MCF 10A (cell line): ENCODE data around the gene TLN1. TPM values are rescaled to one million over a fixed set of nuclear protein-coding genes. Genes with fewer than 3 reads are reported as not detected.
A peak's percentile ranks its signal among the peaks of the same experiment; 100 is the strongest.

Experiments
- BruUV-seq: library from RNA; stranded (reverse); fragments of 400-500 nt; replicated peaks from 2 replicates; lab custom pipeline; 2021; lab: Mats Ljungman, UMichigan
- CTCF ChIA-PET: fragments of 300-600 bp; sonication (Branson Sonifier 250); formaldehyde crosslinking; extraction: SDS; loops from one replicate; lab custom pipeline; 2021; ENCODE audit warnings: antibody characterized with exemption, inconsistent platforms; lab: Yijun Ruan, JAX
- POLR2A ChIA-PET: fragments of 300-600, 350-650 bp; sonication (Branson Sonifier 250); formaldehyde crosslinking; extraction: SDS; loops from one replicate; lab custom pipeline; 2020; ENCODE audit warnings: antibody characterized with exemption, inconsistent platforms; lab: Yijun Ruan, JAX
- DNase-seq: peaks from one replicate; pipeline ENCODE4 v3.0.0-alpha.2; 2018; ENCODE audit not compliant: unreplicated experiment
- H3K27ac Mint-ChIP-seq: one replicate; pipeline ENCODE4 v1.8.0; 2022; ENCODE audit warnings: mild to moderate bottlenecking, low read depth, mixed read lengths; ENCODE audit not compliant: unreplicated experiment
- H3K27me3 Mint-ChIP-seq: one replicate; pipeline ENCODE4 v1.8.0; 2022; ENCODE audit warnings: mixed read lengths; ENCODE audit not compliant: insufficient read depth, unreplicated experiment
- H3K36me3 Mint-ChIP-seq: one replicate; pipeline ENCODE4 v1.8.0; 2022; ENCODE audit warnings: mild to moderate bottlenecking, moderate library complexity, mixed read lengths; ENCODE audit not compliant: insufficient read depth, unreplicated experiment
- H3K4me1 Mint-ChIP-seq: one replicate; pipeline ENCODE4 v1.8.0; 2022; ENCODE audit warnings: mixed read lengths; ENCODE audit not compliant: insufficient read depth, unreplicated experiment
- H3K4me3 Mint-ChIP-seq: one replicate; pipeline ENCODE4 v1.8.0; 2022; ENCODE audit warnings: mild to moderate bottlenecking, moderate library complexity, mixed read lengths; ENCODE audit not compliant: unreplicated experiment
- H3K9me3 Mint-ChIP-seq: one replicate; pipeline ENCODE4 v1.8.0; 2022; ENCODE audit warnings: mixed read lengths; ENCODE audit not compliant: unreplicated experiment
- CTCF ChIP-seq: fragments of 200-600 bp; IDR thresholded peaks from one replicate; pipeline ENCODE4 v1.8.0; 2022; ENCODE audit warnings: antibody characterized with exemption, mild to moderate bottlenecking; ENCODE audit not compliant: unreplicated experiment
- intact Hi-C: fragments of 100-400 bp; cut with micrococcal nuclease; formaldehyde crosslinking; loops from 2 replicates; pipeline ENCODE4 v1.14.1; 2022
- total RNA-seq: library from RNA; stranded (reverse); gene quantifications from 2 replicates; pipeline ENCODE4 v1.2.3, GENCODE V29; 2022

TLN1 gene
- total RNA-seq, 1 experiment from 2014 or later, result 224 TPM

GRCh38 chr9:35750256-35750531 lies 18.2 kb upstream of the TLN1 start:
- intact Hi-C loops, result no loop called here
- Mint-ChIP-seq H3K4me1 (peaks cover 31% of the 10 kb centered on the region), H3K9me3 (no peaks in the 10 kb centered on the region), H3K27me3 (no peaks in the 10 kb centered on the region), H3K27ac (peak overlapping the region; percentile 85), H3K36me3 (peaks cover 40% of the 10 kb centered on the region), H3K4me3 (peak overlapping the region; percentile 94)
- DNase-seq, result no peak
- TF ChIP-seq CTCF, result no peak
- CTCF ChIA-PET, result interaction anchor here (0.6 to 8.0 kb wide), 3 partner anchors 15 to 104 kb away, joined by 3 to 150 read pairs (median 20); partner anchors contain the start of genes CREB3 and TLN1
- BruUV-seq, result no TSS peak
- POLR2A ChIA-PET, result interaction anchor here (0.7 to 9.6 kb wide), 15 partner anchors 10 to 671 kb away, joined by 3 to 284 read pairs (median 5); partner anchors contain the start of genes ARHGEF39, CCDC107, CREB3 and FANCG

- TF ChIP-seq CTCF, result no peak
- peak overlapping the region; percentile 94 for H3K4me3 Mint-ChIP-seq
- peak; percentile 40 for DNase-seq
- no TSS peak for BruUV-seq
- H3K27ac Mint-ChIP-seq, result peak overlapping the region; percentile 85
- H3K9me3 Mint-ChIP-seq, result no peaks in the 10 kb centered on the region
- H3K4me1 Mint-ChIP-seq, result peaks cover 31% of the 10 kb centered on the region
- peaks cover 41% of the 10 kb centered on the region for H3K36me3 Mint-ChIP-seq
- intact Hi-C loops, result loop anchor here (1.0 to 5.0 kb wide), 2 partner anchors 16 to 33 kb away; no protein-coding TSS in a partner anchor
- POLR2A ChIA-PET, result interaction anchor here (0.6 to 9.6 kb wide), 20 partner anchors 10 to 712 kb away, joined by 3 to 284 read pairs (median 5); partner anchors contain the start of genes ARHGEF39, CCDC107, CREB3 and FANCG
- no peaks in the 10 kb centered on the region for H3K27me3 Mint-ChIP-seq
- CTCF ChIA-PET, result interaction anchor here (0.6 to 8.0 kb wide), 7 partner anchors 15 to 1123 kb away, joined by 3 to 150 read pairs (median 5); partner anchors contain the start of genes CREB3 and TLN1
Observed at GRCh38 chr9:35749515-35750255, 17.7 kb upstream of the TLN1 start.

- Mint-ChIP-seq H3K4me1 (peaks cover 31% of the 10 kb centered on the region), H3K4me3 (peak within 1 kb of the TSS; percentile 94), H3K27me3 (no peaks in the 10 kb centered on the region), H3K27ac (peak within 1 kb of the TSS; percentile 85), H3K36me3 (peaks cover 48% of the 10 kb centered on the region), H3K9me3 (no peaks in the 10 kb centered on the region)
- no peak for TF ChIP-seq CTCF
- peak; percentile 77 for DNase-seq
- BruUV-seq, result no TSS peak
- POLR2A ChIA-PET, result interaction anchor here (0.7 to 9.6 kb wide), 32 partner anchors 7 to 670 kb away, joined by 3 to 284 read pairs (median 4); partner anchors contain the start of genes ARHGEF39, CCDC107, CREB3 and FANCG
- CTCF ChIA-PET, result interaction anchor here (0.6 to 8.0 kb wide), 13 partner anchors 8 to 1124 kb away, joined by 3 to 150 read pairs (median 3); partner anchors contain the start of genes CREB3 and TLN1
- intact Hi-C loops, result loop anchor here (1.0 to 5.0 kb wide), 2 partner anchors 16 to 33 kb away; no protein-coding TSS in a partner anchor
Observed at GRCh38 chr9:35748858-35749514, 17.0 kb upstream of the TLN1 start, which contains the start of the genes GBA2 and RGP1. Gene GBA2, minus strand, starts transcription at chr9:35749228. Its CDS starts 524 bp downstream, at chr9:35748704. Gene RGP1, plus strand, starts transcription at chr9:35749287. Its CDS starts 469 bp downstream, at chr9:35749756.
